OCI-LY7 (cell line): ENCODE measurements around the gene TNXB.
"Not testable (repeated sequence)": the region's sequence is repeated elsewhere in the genome, so short reads cannot be mapped to it uniquely, and the experiment has no call there.

Experiments
- EZH2phosphoT487 ChIP-seq: fragments of 200-600 bp; sonication (generic); IDR thresholded peaks from 2 replicates; pipeline ENCODE4 v1.6.1; 2018; ENCODE audit warnings: low read depth, borderline replicate concordance, mild to moderate bottlenecking, mixed run types, antibody characterized with exemption, low read length, moderate library complexity, mixed read lengths
- TF ChIP-seq, protein P1 (sequence below): fragments of 200-600 bp; sonication (generic); conservative IDR thresholded peaks from 2 replicates; pipeline ENCODE4 v1.5.1; 2014; ENCODE audit warnings: mild to moderate bottlenecking, antibody characterized with exemption, low read length, moderate library complexity, mixed read lengths

DNA sequence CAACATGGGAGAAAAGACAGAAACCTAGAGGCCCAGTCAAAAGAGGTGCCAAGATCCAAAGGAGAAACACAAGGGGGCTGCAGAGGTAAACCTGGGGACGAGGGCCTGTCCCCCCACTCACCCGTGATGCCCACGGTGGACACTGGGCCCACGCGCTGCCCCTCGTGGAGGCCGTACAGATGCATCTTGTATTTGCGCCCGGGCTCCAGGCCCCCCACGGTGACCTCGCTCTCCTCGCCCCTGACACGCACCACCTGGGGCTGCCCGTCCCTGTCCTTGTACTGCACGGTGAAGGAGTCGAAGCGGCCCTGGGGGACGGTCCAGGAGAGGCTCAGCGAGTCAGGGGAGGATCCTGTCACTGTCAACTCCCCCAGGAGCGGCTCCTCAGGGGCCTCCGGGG, 60.0 kb downstream of the TNXB start:
- TF ChIP-seq, protein P1, sequence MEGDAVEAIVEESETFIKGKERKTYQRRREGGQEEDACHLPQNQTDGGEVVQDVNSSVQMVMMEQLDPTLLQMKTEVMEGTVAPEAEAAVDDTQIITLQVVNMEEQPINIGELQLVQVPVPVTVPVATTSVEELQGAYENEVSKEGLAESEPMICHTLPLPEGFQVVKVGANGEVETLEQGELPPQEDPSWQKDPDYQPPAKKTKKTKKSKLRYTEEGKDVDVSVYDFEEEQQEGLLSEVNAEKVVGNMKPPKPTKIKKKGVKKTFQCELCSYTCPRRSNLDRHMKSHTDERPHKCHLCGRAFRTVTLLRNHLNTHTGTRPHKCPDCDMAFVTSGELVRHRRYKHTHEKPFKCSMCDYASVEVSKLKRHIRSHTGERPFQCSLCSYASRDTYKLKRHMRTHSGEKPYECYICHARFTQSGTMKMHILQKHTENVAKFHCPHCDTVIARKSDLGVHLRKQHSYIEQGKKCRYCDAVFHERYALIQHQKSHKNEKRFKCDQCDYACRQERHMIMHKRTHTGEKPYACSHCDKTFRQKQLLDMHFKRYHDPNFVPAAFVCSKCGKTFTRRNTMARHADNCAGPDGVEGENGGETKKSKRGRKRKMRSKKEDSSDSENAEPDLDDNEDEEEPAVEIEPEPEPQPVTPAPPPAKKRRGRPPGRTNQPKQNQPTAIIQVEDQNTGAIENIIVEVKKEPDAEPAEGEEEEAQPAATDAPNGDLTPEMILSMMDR = not testable (repeated sequence)
- TF ChIP-seq EZH2phosphoT487 = not testable (repeated sequence)
